ENCODE measurements around the gene ZNF654. TPM values are rescaled to one million over a fixed set of nuclear protein-coding genes. Genes with fewer than 3 reads are reported as not detected.
"Not testable (repeated sequence)": the region's sequence is repeated elsewhere in the genome, so short reads cannot be mapped to it uniquely, and the experiment has no call there.

Gene ZNF654
- total RNA-seq, 6 experiments from 2014 or later = 5.4 to 11.7 (median 6.7) TPM

DNA sequence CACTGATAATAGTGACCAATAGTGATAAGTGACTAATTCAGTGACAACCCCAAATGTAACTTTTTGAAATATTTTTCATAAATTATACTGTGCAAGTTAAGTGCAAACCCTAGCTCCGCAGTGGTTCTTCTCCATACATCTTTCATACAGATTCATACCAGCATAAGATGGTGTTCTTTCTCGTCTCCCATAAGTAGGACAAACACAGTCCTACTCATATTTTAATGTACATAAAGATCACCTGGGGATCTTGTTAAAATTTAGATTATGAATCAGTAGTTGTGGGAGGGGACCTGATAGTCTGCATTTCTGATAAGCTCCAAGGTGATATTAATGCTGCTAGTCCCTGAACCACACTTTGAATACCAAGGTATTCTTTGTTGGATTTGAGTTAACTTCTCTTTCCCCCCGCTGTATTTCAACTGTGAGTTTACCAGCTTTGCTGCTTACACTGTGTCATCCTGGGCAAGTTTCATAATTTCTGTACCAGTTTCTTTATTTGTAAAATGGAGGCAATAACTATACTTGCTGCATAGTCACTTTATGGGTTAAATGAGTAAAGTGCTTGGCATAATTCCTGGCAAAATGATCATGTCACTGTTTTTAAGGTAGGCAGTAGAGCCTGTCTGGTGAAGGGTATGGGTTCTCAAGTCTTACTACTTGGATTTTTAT is 56.0 kb downstream of the ZNF654 start:
- 76% methylated on average over 3 of the region's 3 CpGs for WGBS (ENCODE audit: insufficient coverage, low coverage, low lambda C conversion rate, missing lambda C conversion rate)
- no peak for ATAC-seq
- intact Hi-C loops (cut with DNase I) = no loop called here

DNA sequence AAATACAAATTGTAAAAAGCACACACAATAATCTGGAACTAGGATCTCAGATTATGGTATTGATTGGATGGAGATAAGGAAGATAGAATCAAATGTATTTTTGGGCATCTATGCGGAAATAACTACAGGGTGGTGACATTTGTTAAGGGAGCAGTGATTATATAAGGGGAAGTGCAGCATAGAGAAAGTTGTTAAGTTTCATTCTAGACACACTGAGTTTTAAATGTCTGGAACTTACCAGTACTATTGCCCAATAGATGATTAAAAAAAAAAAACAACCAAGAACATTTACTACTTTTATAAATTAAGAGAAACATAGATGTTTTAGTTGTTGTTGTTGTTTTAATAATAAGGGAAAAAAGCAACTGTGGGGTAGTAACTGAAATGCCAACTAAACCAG is 58.6 kb downstream of the ZNF654 start:
- H3K27ac ChIP-seq = no peak overlapping the region
- H3K4me1 ChIP-seq = no peaks in the 10 kb centered on the region
- TF ChIP-seq, protein P1, sequence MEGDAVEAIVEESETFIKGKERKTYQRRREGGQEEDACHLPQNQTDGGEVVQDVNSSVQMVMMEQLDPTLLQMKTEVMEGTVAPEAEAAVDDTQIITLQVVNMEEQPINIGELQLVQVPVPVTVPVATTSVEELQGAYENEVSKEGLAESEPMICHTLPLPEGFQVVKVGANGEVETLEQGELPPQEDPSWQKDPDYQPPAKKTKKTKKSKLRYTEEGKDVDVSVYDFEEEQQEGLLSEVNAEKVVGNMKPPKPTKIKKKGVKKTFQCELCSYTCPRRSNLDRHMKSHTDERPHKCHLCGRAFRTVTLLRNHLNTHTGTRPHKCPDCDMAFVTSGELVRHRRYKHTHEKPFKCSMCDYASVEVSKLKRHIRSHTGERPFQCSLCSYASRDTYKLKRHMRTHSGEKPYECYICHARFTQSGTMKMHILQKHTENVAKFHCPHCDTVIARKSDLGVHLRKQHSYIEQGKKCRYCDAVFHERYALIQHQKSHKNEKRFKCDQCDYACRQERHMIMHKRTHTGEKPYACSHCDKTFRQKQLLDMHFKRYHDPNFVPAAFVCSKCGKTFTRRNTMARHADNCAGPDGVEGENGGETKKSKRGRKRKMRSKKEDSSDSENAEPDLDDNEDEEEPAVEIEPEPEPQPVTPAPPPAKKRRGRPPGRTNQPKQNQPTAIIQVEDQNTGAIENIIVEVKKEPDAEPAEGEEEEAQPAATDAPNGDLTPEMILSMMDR (IDR thresholded peaks at IDR 0.05) = no peak
- TF ChIP-seq POLR2A (IDR thresholded peaks at IDR 0.05) = no peak
- intact Hi-C loops (cut with DNase I) = no loop called here
- peaks cover 0 to 4% (median 0%) of the 10 kb centered on the region in 4 donors for H3K36me3 ChIP-seq
- H3K4me3 ChIP-seq = no peak overlapping the region
- no peaks in the 10 kb centered on the region for H3K9me3 ChIP-seq
- H3K27me3 ChIP-seq = no peaks in the 10 kb centered on the region
- ATAC-seq = peak in 1 of 4 donors; percentile 16
- DNase-seq = no peak
- 0% methylated on average over 1 of the region's 1 CpG for WGBS (ENCODE audit: insufficient coverage, low coverage, low lambda C conversion rate, missing lambda C conversion rate)

More for the DNA sequence above, 56.0 kb downstream of the ZNF654 start:
- no peak overlapping the region for H3K4me3 ChIP-seq
- TF ChIP-seq, protein P1 (IDR thresholded peaks at IDR 0.05) = no peak
- TF ChIP-seq POLR2A (IDR thresholded peaks at IDR 0.05) = no peak
- peaks cover 0 to 4% (median 0%) of the 10 kb centered on the region in 4 donors for H3K36me3 ChIP-seq
- no peak overlapping the region for H3K27ac ChIP-seq
- H3K9me3 ChIP-seq = no peaks in the 10 kb centered on the region
- no peak for DNase-seq
- no peaks in the 10 kb centered on the region for H3K4me1 ChIP-seq
- H3K27me3 ChIP-seq = no peaks in the 10 kb centered on the region

DNA sequence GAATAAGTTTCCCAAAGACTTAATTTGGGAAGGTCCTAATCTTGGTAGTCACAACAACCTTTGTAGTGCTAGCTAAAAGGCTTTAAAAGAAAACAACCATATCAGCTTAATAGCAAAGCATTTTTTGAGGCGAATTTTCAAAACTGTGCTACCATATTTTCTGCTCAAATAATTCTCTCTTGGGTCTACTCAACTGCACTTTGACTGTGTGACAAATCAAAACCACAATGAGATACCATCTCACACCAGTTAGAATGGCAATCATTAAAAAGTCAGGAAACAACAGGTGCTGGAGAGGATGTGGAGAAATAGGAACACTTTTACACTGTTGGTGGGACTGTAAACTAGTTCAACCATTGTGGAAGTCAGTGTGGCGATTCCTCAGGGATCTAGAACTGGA is 59.5 kb downstream of the ZNF654 start:
- H3K4me3 ChIP-seq; intact Hi-C loops (cut with DNase I); H3K36me3 ChIP-seq; H3K9me3 ChIP-seq; H3K27me3 ChIP-seq; H3K4me1 ChIP-seq; ATAC-seq; DNase-seq; H3K27ac ChIP-seq: not testable (repeated sequence)
- WGBS (ENCODE audit: insufficient coverage, low coverage, low lambda C conversion rate, missing lambda C conversion rate) = 100% methylated on average over 1 of the region's 2 CpGs

DNA sequence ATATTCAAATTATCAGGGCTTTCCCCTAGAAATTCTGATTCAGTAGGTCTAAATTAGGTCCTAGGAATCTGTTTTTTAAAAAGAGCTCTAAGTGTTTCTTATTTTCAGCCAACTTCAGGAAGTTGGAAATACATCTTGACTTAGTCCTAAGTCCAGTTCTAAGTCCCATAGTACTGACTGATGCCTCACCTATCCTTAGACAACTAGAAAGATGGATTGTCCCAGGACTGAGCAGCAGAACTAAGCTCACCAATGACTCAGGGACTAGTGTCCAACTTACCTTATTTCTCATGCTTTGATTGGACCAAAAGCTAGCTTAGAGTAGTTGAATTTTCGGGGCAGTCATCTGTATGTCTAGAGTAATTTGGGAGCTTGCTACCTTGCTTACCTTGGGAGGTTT is 64.5 kb downstream of the ZNF654 start:
- intact Hi-C loops (cut with DNase I) = no loop called here
- Histone ChIP-seq H3K27me3 (no peaks in the 10 kb centered on the region), H3K4me1 (no peaks in the 10 kb centered on the region), H3K36me3 (no peaks in the 10 kb centered on the region), H3K27ac (no peak overlapping the region), H3K4me3 (no peak overlapping the region), H3K9me3 (no peaks in the 10 kb centered on the region)
- no peak for ATAC-seq
- WGBS (ENCODE audit: insufficient coverage, low coverage, low lambda C conversion rate, missing lambda C conversion rate) = no CpG with 5 or more reads among the region's 1 CpG
- no peak for DNase-seq
- no peak for TF ChIP-seq POLR2A (IDR thresholded peaks at IDR 0.05)
- TF ChIP-seq, protein P1 (IDR thresholded peaks at IDR 0.05) = no peak

DNA sequence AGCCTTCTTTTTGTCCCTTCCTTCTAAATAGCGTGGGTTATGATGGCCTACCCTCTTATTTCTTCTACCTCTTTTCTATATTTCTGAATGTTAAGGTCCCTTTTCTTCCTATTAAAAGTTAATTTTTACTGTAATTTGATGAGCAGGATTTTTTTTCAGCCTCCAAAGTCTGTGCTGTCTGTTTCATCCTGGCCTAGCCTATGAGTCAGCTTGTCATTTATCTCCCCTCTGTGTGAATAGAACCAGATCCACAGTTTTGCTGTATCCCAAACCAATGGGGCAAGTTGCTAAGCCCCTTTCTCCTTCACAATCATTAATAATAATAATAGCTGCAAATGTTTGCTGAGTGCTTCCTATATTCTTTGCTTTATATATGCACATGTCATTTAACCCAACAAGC is 72.6 kb downstream of the ZNF654 start:
- Histone ChIP-seq H3K4me1 (no peaks in the 10 kb centered on the region), H3K27me3 (no peaks in the 10 kb centered on the region), H3K36me3 (peaks cover 0 to 15% (median 5%) of the 10 kb centered on the region in 4 donors), H3K9me3 (no peaks in the 10 kb centered on the region), H3K4me3 (no peak overlapping the region), H3K27ac (no peak overlapping the region)
- intact Hi-C loops (cut with DNase I) = no loop called here
- 100% methylated on average over 1 of the region's 1 CpG for WGBS (ENCODE audit: insufficient coverage, low coverage, low lambda C conversion rate, missing lambda C conversion rate)
- ATAC-seq (no peak), DNase-seq (no peak)
- TF ChIP-seq POLR2A (IDR thresholded peaks at IDR 0.05) = no peak
- TF ChIP-seq, protein P1 (IDR thresholded peaks at IDR 0.05) = no peak

Data from right lobe of liver (tissue), 6 donors.